OCI-LY1 (cell line): ENCODE results near the gene PPP5C.

Source experiments
- H2AFZ ChIP-seq: fragments of 200-600 bp; sonication (generic), shearing (Covaris generic); 2 replicates; pipeline ENCODE4 v1.6.0; 2014; ENCODE audit warnings: antibody characterized with exemption, mild to moderate bottlenecking, low read length
- H3F3A ChIP-seq: fragments of 200-600 bp; sonication (generic), shearing (Covaris generic); 2 replicates; pipeline ENCODE4 v1.6.0; 2014; ENCODE audit warnings: mild to moderate bottlenecking, antibody characterized with exemption, low read length, moderate library complexity; ENCODE audit not compliant: insufficient read depth
- H3K27ac ChIP-seq: fragments of 200-600 bp; sonication (generic); 2 replicates; pipeline ENCODE4 v1.5.1; 2014; ENCODE audit warnings: low read length, mixed run types, mild to moderate bottlenecking, low read depth; ENCODE audit not compliant: poor library complexity, severe bottlenecking
- H3K27me3 ChIP-seq: fragments of 200-600 bp; sonication (generic); 2 replicates; pipeline ENCODE4 v1.6.0; 2014; ENCODE audit warnings: antibody characterized with exemption, mild to moderate bottlenecking, low read length, moderate library complexity; ENCODE audit not compliant: insufficient read depth
- H3K36me3 ChIP-seq: fragments of 200-600 bp; sonication (generic); 2 replicates; pipeline ENCODE4 v1.6.1; 2014; ENCODE audit warnings: mild to moderate bottlenecking, antibody characterized with exemption, low read length, moderate library complexity, mixed read lengths; ENCODE audit not compliant: insufficient read depth
- H3K4me1 ChIP-seq: fragments of 200-600 bp; sonication (generic); 2 replicates; pipeline ENCODE4 v1.5.1; 2014; ENCODE audit warnings: mild to moderate bottlenecking, low read length, moderate library complexity; ENCODE audit not compliant: insufficient read depth, severe bottlenecking
- H3K4me2 ChIP-seq: fragments of 200-600 bp; sonication (generic), shearing (Covaris generic); 2 replicates; pipeline ENCODE4 v1.6.1; 2014; ENCODE audit warnings: low read length
- H3K4me3 ChIP-seq: fragments of 200-600 bp; sonication (generic); 2 replicates; pipeline ENCODE4 v1.5.1; 2014; ENCODE audit warnings: low read length, low read depth, mild to moderate bottlenecking, mixed read lengths; ENCODE audit not compliant: poor library complexity, severe bottlenecking
- H3K79me2 ChIP-seq: fragments of 200-600 bp; shearing (Covaris generic); 2 replicates; pipeline ENCODE4 v1.6.1; 2016; ENCODE audit warnings: mixed run types, low read length, mixed read lengths; ENCODE audit not compliant: insufficient read depth
- H3K9ac ChIP-seq: fragments of 200-600 bp; sonication (generic), shearing (Covaris generic); 2 replicates; pipeline ENCODE4 v1.6.1; 2014; ENCODE audit warnings: mild to moderate bottlenecking, low read length, mixed read lengths
- H3K9me2 ChIP-seq: fragments of 200-600 bp; sonication (generic), shearing (Covaris generic); 2 replicates; pipeline ENCODE4 v1.6.1; 2014; ENCODE audit warnings: low read depth, mild to moderate bottlenecking, low read length, mixed read lengths
- H3K9me3 ChIP-seq: fragments of 200-600 bp; shearing (Covaris generic); 2 replicates; pipeline ENCODE4 v1.6.1; 2014; ENCODE audit warnings: low read length, mixed read lengths
- H4K20me1 ChIP-seq: fragments of 200-600 bp; sonication (generic), shearing (Covaris generic); 2 replicates; pipeline ENCODE4 v1.6.0; 2016; ENCODE audit warnings: mild to moderate bottlenecking, low read length; ENCODE audit not compliant: insufficient read depth
- EZH2 ChIP-seq: fragments of 200-600 bp; sonication (generic), shearing (Covaris generic); IDR thresholded peaks from 2 replicates; pipeline ENCODE4 v1.8.0; 2017; ENCODE audit warnings: borderline replicate concordance, mixed run types, mild to moderate bottlenecking, antibody characterized with exemption, low read length, moderate library complexity, mixed read lengths
- TF ChIP-seq, protein P1 (sequence below): fragments of 200-600 bp; sonication (generic), shearing (Covaris generic); IDR thresholded peaks from 2 replicates; pipeline ENCODE4 v1.5.1; 2017; ENCODE audit warnings: mild to moderate bottlenecking, antibody characterized with exemption, low read length, moderate library complexity, mixed read lengths

The PPP5C gene

DNA sequence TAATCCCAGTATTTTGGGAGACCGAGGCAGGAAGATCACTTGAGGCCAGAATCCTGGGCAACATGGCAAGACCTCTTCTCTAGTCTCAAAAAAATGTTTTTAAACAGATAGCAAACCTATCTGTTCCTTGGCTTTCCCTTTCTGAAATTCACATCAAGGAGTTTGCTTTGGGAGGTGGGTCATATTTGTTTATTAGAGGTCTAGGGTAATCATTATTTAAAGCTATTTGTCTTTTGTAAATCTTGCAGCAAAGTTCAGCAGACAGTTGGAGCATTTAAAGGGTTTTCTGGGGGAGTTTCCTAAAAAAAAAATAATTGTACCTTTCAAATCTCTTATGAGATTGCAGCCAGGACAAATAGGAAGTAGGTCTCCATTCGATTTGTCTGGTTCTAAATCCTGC is 17.5 kb downstream of the PPP5C start:
- H3K9me2 ChIP-seq = no peaks in the 10 kb centered on the region
- H3K4me3 ChIP-seq = no peak overlapping the region
- peaks cover 18% of the 10 kb centered on the region for H3K4me1 ChIP-seq
- H4K20me1 ChIP-seq = no peaks in the 10 kb centered on the region
- H3K4me2 ChIP-seq = no peak overlapping the region
- H3K79me2 ChIP-seq = peaks cover 23% of the 10 kb centered on the region
- H2AFZ ChIP-seq = no peak overlapping the region
- TF ChIP-seq, protein P1, sequence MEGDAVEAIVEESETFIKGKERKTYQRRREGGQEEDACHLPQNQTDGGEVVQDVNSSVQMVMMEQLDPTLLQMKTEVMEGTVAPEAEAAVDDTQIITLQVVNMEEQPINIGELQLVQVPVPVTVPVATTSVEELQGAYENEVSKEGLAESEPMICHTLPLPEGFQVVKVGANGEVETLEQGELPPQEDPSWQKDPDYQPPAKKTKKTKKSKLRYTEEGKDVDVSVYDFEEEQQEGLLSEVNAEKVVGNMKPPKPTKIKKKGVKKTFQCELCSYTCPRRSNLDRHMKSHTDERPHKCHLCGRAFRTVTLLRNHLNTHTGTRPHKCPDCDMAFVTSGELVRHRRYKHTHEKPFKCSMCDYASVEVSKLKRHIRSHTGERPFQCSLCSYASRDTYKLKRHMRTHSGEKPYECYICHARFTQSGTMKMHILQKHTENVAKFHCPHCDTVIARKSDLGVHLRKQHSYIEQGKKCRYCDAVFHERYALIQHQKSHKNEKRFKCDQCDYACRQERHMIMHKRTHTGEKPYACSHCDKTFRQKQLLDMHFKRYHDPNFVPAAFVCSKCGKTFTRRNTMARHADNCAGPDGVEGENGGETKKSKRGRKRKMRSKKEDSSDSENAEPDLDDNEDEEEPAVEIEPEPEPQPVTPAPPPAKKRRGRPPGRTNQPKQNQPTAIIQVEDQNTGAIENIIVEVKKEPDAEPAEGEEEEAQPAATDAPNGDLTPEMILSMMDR = no peak
- TF ChIP-seq EZH2 = no peak
- no peak overlapping the region for H3K27ac ChIP-seq
- H3K9me3 ChIP-seq = no peaks in the 10 kb centered on the region
- H3K36me3 ChIP-seq = peaks cover 56% of the 10 kb centered on the region
- H3K9ac ChIP-seq = no peak overlapping the region
- no peaks in the 10 kb centered on the region for H3K27me3 ChIP-seq
- no peaks in the 10 kb centered on the region for H3F3A ChIP-seq

DNA sequence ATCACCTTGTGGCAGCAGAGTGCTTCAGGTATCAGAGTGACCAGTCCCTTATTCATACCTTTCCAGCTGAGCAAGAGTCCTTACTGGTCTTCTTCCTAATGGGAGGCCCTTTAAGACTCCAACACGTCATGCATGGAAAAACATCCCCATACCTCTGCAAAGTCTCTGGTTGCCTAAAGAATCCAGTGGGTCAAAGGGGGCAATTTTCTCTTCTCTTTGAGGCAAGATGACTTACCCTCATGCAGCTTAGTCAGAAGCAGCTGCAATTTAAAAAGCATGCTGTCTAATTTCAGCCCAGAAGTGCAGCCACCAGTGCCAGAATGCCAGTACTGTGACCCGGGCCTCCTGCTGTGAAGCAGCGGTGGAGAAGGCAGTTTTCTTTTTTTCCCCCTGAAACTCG is 18.7 kb downstream of the PPP5C start:
- H4K20me1 ChIP-seq = no peaks in the 10 kb centered on the region

DNA sequence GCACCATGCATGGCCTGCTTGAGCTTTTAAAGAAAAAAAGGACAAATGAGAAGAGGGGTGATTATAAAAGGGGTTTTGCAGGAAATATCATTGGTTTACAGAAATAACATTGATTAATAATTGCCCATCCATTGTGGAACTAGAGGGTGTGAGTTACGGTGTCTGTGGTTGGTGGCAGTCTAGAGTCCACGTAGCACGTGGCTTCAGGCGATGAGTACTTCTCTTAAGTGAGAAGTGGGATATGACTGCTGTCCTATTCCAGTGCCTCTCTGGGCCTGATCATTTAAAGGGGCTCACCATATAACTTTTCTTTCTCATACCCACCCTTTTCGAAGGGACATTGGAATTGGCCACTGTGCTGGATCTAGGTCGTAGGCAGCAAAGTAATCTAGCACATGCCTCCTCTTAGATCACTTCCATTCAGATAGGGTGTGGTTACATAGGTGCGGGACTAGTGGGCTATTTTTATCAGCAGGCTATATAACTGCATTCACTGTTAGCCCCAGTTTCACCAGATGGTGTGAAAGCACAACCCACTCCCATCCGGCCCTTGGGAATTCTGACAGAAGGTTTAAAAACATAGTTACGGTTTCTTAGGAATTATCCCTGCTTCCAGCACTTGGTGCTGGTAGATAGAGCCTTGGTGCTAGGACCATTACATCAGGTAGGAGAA is 19.9 kb downstream of the PPP5C start:
- H3K9me2 ChIP-seq = no peaks in the 10 kb centered on the region
- no peak overlapping the region for H3K4me3 ChIP-seq
- peaks cover 55% of the 10 kb centered on the region for H3K36me3 ChIP-seq
- H3K4me1 ChIP-seq = peaks cover 20% of the 10 kb centered on the region
- H3K9ac ChIP-seq = no peak overlapping the region
- no peak overlapping the region for H3K27ac ChIP-seq
- H3K27me3 ChIP-seq = no peaks in the 10 kb centered on the region
- no peak overlapping the region for H2AFZ ChIP-seq
- no peaks in the 10 kb centered on the region for H3K9me3 ChIP-seq
- TF ChIP-seq, protein P1 = no peak
- no peak for TF ChIP-seq EZH2
- no peaks in the 10 kb centered on the region; the same call in 1 of the 2 replicates for H3F3A ChIP-seq
- no peak overlapping the region for H3K4me2 ChIP-seq
- no peaks in the 10 kb centered on the region for H4K20me1 ChIP-seq
- peaks cover 11% of the 10 kb centered on the region for H3K79me2 ChIP-seq

More for the DNA sequence above, 18.7 kb downstream of the PPP5C start:
- H3K9me3 ChIP-seq = no peaks in the 10 kb centered on the region
- H2AFZ ChIP-seq = no peak overlapping the region
- H3F3A ChIP-seq = no peaks in the 10 kb centered on the region; the same call in 1 of the 2 replicates
- H3K27me3 ChIP-seq = no peaks in the 10 kb centered on the region
- H3K36me3 ChIP-seq = peaks cover 51% of the 10 kb centered on the region
- no peak overlapping the region for H3K4me2 ChIP-seq
- no peak overlapping the region for H3K27ac ChIP-seq
- H3K4me3 ChIP-seq = no peak overlapping the region
- TF ChIP-seq EZH2 = no peak
- TF ChIP-seq, protein P1 = no peak
- no peaks in the 10 kb centered on the region for H3K9me2 ChIP-seq
- H3K4me1 ChIP-seq = peaks cover 18% of the 10 kb centered on the region
- no peak overlapping the region for H3K9ac ChIP-seq
- peaks cover 14% of the 10 kb centered on the region for H3K79me2 ChIP-seq
